ENCODE measurements around the gene FOXJ3.

GRCh38 chr1:42328916-42329496 lies 6.0 kb downstream of the FOXJ3 start:
- no peak for TF ChIP-seq EZH2 (IDR thresholded peaks at IDR 0.05; ENCODE audit: borderline replicate concordance, low read length)
- TF ChIP-seq CTCF (conservative IDR thresholded peaks at IDR 0.05 in 1 of 2, IDR thresholded peaks at IDR 0.05 in 1 of 2; ENCODE audit: extremely low read depth in 1 of 2, insufficient read depth in 1 of 2, low read depth in 1 of 2, low read length in 2 of 2), result no peak
